ENCODE data around the gene STAMBP.

STAMBP gene

GRCh38 chr2:73890301-73891092, 61.7 kb downstream of the STAMBP start:
- Histone ChIP-seq H4K20me1 (ENCODE audit: control insufficient read depth, insufficient read depth, low read depth, low read length) (no peaks in the 10 kb centered on the region), H3K9me2 (replicated peaks; ENCODE audit: control insufficient read depth, low read length) (no peaks in the 10 kb centered on the region), H3K4me1 (ENCODE audit: control insufficient read depth, low read length) (no peaks in the 10 kb centered on the region), H3K4me3 (ENCODE audit: low read length) (no peak overlapping the region), H3K79me2 (ENCODE audit: control insufficient read depth, low read length) (no peaks in the 10 kb centered on the region), H3K4me2 (ENCODE audit: low read length) (no peak overlapping the region), H3K27me3 (ENCODE audit: control insufficient read depth, low read length) (peaks cover 6% of the 10 kb centered on the region; the same call in 1 of the 2 replicates), H3K36me3 (ENCODE audit: control insufficient read depth, low read length) (no peaks in the 10 kb centered on the region), H3F3A (ENCODE audit: control insufficient read depth, insufficient read depth) (no peaks in the 10 kb centered on the region), H3K9me3 (ENCODE audit: control insufficient read depth, insufficient read depth, low read length) (no peaks in the 10 kb centered on the region), H3K27ac (ENCODE audit: low read depth, low read length) (no peak overlapping the region)
- no peak for TF ChIP-seq EZH2phosphoT487 (IDR thresholded peaks at IDR 0.05; ENCODE audit: borderline replicate concordance, low read length)
- no peak for TF ChIP-seq CTCF (IDR thresholded peaks at IDR 0.05; ENCODE audit: low read depth, low read length, poor library complexity, severe bottlenecking)

GRCh38 chr2:73891276-73891901, 62.6 kb downstream of the STAMBP start:
- Histone ChIP-seq H3K36me3 (ENCODE audit: control insufficient read depth, low read length) (no peaks in the 10 kb centered on the region), H3K4me3 (ENCODE audit: low read length) (no peak overlapping the region), H3K79me2 (ENCODE audit: control insufficient read depth, low read length) (no peaks in the 10 kb centered on the region), H3K9me3 (ENCODE audit: control insufficient read depth, insufficient read depth, low read length) (no peaks in the 10 kb centered on the region), H3K4me1 (ENCODE audit: control insufficient read depth, low read length) (no peaks in the 10 kb centered on the region), H3K9me2 (replicated peaks; ENCODE audit: control insufficient read depth, low read length) (no peaks in the 10 kb centered on the region), H3K4me2 (ENCODE audit: low read length) (no peak overlapping the region), H3K27ac (ENCODE audit: low read depth, low read length) (no peak overlapping the region), H4K20me1 (ENCODE audit: control insufficient read depth, insufficient read depth, low read depth, low read length) (no peaks in the 10 kb centered on the region), H3K27me3 (ENCODE audit: control insufficient read depth, low read length) (peaks cover 6% of the 10 kb centered on the region; the same call in 1 of the 2 replicates), H3F3A (ENCODE audit: control insufficient read depth, insufficient read depth) (no peaks in the 10 kb centered on the region)
- TF ChIP-seq CTCF (IDR thresholded peaks at IDR 0.05; ENCODE audit: low read depth, low read length, poor library complexity, severe bottlenecking), result no peak
- no peak for TF ChIP-seq EZH2phosphoT487 (IDR thresholded peaks at IDR 0.05; ENCODE audit: borderline replicate concordance, low read length)

- Histone ChIP-seq H3K27ac (ENCODE audit: low read depth, low read length) (no peak within 1 kb of the TSS), H3K9me3 (ENCODE audit: control insufficient read depth, insufficient read depth, low read length) (no peaks in the 10 kb centered on the region), H3K27me3 (ENCODE audit: control insufficient read depth, low read length) (peaks cover 6% of the 10 kb centered on the region; the same call in 1 of the 2 replicates), H3F3A (ENCODE audit: control insufficient read depth, insufficient read depth) (no peaks in the 10 kb centered on the region), H3K4me1 (ENCODE audit: control insufficient read depth, low read length) (no peaks in the 10 kb centered on the region), H3K4me2 (ENCODE audit: low read length) (no peak within 1 kb of the TSS), H3K36me3 (ENCODE audit: control insufficient read depth, low read length) (no peaks in the 10 kb centered on the region), H3K9me2 (replicated peaks; ENCODE audit: control insufficient read depth, low read length) (no peaks in the 10 kb centered on the region), H3K79me2 (ENCODE audit: control insufficient read depth, low read length) (no peaks in the 10 kb centered on the region), H3K4me3 (ENCODE audit: low read length) (no peak within 1 kb of the TSS), H4K20me1 (ENCODE audit: control insufficient read depth, insufficient read depth, low read depth, low read length) (no peaks in the 10 kb centered on the region)
- TF ChIP-seq CTCF (IDR thresholded peaks at IDR 0.05; ENCODE audit: low read depth, low read length, poor library complexity, severe bottlenecking) (no peak), EZH2phosphoT487 (IDR thresholded peaks at IDR 0.05; ENCODE audit: borderline replicate concordance, low read length) (no peak)
These were observed 64.0 kb downstream of the STAMBP start, which contains the start of gene ACTG2 for GRCh38 chr2:73892631-73893329. ACTG2 (plus strand) TSS chr2:73893008; CDS start chr2:73901312, 8,304 bp downstream.

All from DOHH2 (cell line).